GM18861 (cell line): ENCODE results near the gene CEP162.
"Not testable (repeated sequence)": the region's sequence is repeated elsewhere in the genome, so short reads cannot be mapped to it uniquely, and the experiment has no call there.

Experiments used
- ATAC-seq: cut with Tn5 transposase; IDR thresholded peaks from one replicate; pipeline ENCODE4 v1.9.1; 2021; ENCODE audit not compliant: unreplicated experiment

The CEP162 gene

GRCh38 chr6:84243240-84243639, 15.8 kb upstream of the CEP162 start:
- ATAC-seq, result no peak

- peak; percentile 37 for ATAC-seq
Measured at GRCh38 chr6:84242265-84242664, 14.8 kb upstream of the CEP162 start.

GRCh38 chr6:84228198-84228543, 728 bp upstream of the CEP162 start:
- ATAC-seq, result peak; percentile 1

GRCh38 chr6:84227044-84227433, 404 bp downstream of the CEP162 start:
- ATAC-seq, result no peak

- no peak for ATAC-seq
Measured at GRCh38 chr6:84224251-84224650, 3.2 kb downstream of the CEP162 start.

- ATAC-seq, result not testable (repeated sequence)
Measured at GRCh38 chr6:84223608-84224007, 3.8 kb downstream of the CEP162 start.

- ATAC-seq, result peak; percentile 76
Measured at GRCh38 chr6:84222426-84222825, 5.0 kb downstream of the CEP162 start.

- no peak for ATAC-seq
Measured at GRCh38 chr6:84220809-84221409, 6.5 kb downstream of the CEP162 start.

GRCh38 chr6:84218091-84218490, 9.4 kb downstream of the CEP162 start:
- no peak for ATAC-seq

- ATAC-seq, result no peak
Measured at GRCh38 chr6:84213217-84213616, 14.2 kb downstream of the CEP162 start.

GRCh38 chr6:84204011-84204410, 23.4 kb downstream of the CEP162 start:
- ATAC-seq, result no peak

- ATAC-seq, result not testable (repeated sequence)
Measured at GRCh38 chr6:84199987-84200386, 27.5 kb downstream of the CEP162 start.

- ATAC-seq, result no peak
Measured at GRCh38 chr6:84197708-84198107, 29.7 kb downstream of the CEP162 start.

GRCh38 chr6:84193114-84193708, 34.2 kb downstream of the CEP162 start:
- no peak for ATAC-seq

GRCh38 chr6:84191802-84192201, 35.6 kb downstream of the CEP162 start:
- no peak for ATAC-seq

GRCh38 chr6:84189356-84189755, 38.1 kb downstream of the CEP162 start:
- not testable (repeated sequence) for ATAC-seq

- ATAC-seq, result no peak
Measured at GRCh38 chr6:84183430-84183829, 44.0 kb downstream of the CEP162 start.

GRCh38 chr6:84182001-84182400, 45.4 kb downstream of the CEP162 start:
- ATAC-seq, result no peak

GRCh38 chr6:84177241-84177640, 50.2 kb downstream of the CEP162 start:
- ATAC-seq, result no peak

- no peak for ATAC-seq
Measured at GRCh38 chr6:84172574-84172973, 54.9 kb downstream of the CEP162 start.

GRCh38 chr6:84172080-84172479, 55.4 kb downstream of the CEP162 start:
- no peak for ATAC-seq

- ATAC-seq, result no peak
Measured at GRCh38 chr6:84167457-84167856, 60.0 kb downstream of the CEP162 start.

GRCh38 chr6:84166395-84166794, 61.0 kb downstream of the CEP162 start:
- ATAC-seq, result no peak
